Posterior cingulate gyrus (tissue), 11 donors: ENCODE data around the gene ASB13.

Experiments used
- DNase-seq, 10 donors: peaks; one replicate each; pipeline versions ENCODE4 v3.0.0 to v3.0.0-alpha.2; 2020 to 2021; ENCODE audit warnings: mixed read lengths in 3 of 10
- intact Hi-C: fragments of 100-400 bp; cut with DNase I; formaldehyde crosslinking; loops from one replicate; pipeline ENCODE4 v1.15.1; 2023

Gene ASB13

GRCh38 chr10:5627486-5628044 lies 38.8 kb downstream of the ASB13 start:
- intact Hi-C loops = loop anchor here (10.0 kb wide), 1 partner anchor 773 kb away; no protein-coding TSS in a partner anchor

GRCh38 chr10:5625992-5626777 lies 40.2 kb downstream of the ASB13 start:
- intact Hi-C loops = loop anchor here (10.0 kb wide), 1 partner anchor 771 kb away; no protein-coding TSS in a partner anchor
- peak in 2 of 10 donors; percentile 75 for DNase-seq

More at GRCh38 chr10:5627486-5628044, 38.8 kb downstream of the ASB13 start:
- DNase-seq = no peak

GRCh38 chr10:5624701-5625100 lies 41.7 kb downstream of the ASB13 start:
- intact Hi-C loops = loop anchor here (10.0 kb wide), 1 partner anchor 770 kb away; no protein-coding TSS in a partner anchor

GRCh38 chr10:5623081-5623748 lies 43.2 kb downstream of the ASB13 start:
- intact Hi-C loops = loop anchor here (1.0 to 10.0 kb wide), 2 partner anchors 181 to 768 kb away; no protein-coding TSS in a partner anchor
- DNase-seq = peak; percentile 51 to 97 (median 83)

More at GRCh38 chr10:5624701-5625100, 41.7 kb downstream of the ASB13 start:
- DNase-seq = peak in 2 of 10 donors; percentile 52 to 68

- peak in 2 of 10 donors; percentile 8 to 10 for DNase-seq
- intact Hi-C loops = loop anchor here (10.0 kb wide), 1 partner anchor 768 kb away; no protein-coding TSS in a partner anchor
Observed at GRCh38 chr10:5622186-5622960, 44.0 kb downstream of the ASB13 start.

- intact Hi-C loops = loop anchor here (10.0 kb wide), 1 partner anchor 767 kb away; no protein-coding TSS in a partner anchor
Observed at GRCh38 chr10:5621371-5621770, 45.0 kb downstream of the ASB13 start.

GRCh38 chr10:5620966-5621365 lies 45.4 kb downstream of the ASB13 start:
- peak in 2 of 10 donors; percentile 62 to 82 for DNase-seq
- intact Hi-C loops = loop anchor here (10.0 kb wide), 1 partner anchor 766 kb away; no protein-coding TSS in a partner anchor

More at GRCh38 chr10:5621371-5621770, 45.0 kb downstream of the ASB13 start:
- peak in 1 of 10 donors; percentile 22 for DNase-seq

- intact Hi-C loops = loop anchor here (10.0 kb wide), 1 partner anchor 765 kb away; no protein-coding TSS in a partner anchor
- peak in 1 of 10 donors; percentile 68 for DNase-seq
Observed at GRCh38 chr10:5620223-5620721, 46.1 kb downstream of the ASB13 start.

- peak in 1 of 10 donors; percentile 18 for DNase-seq
Observed at GRCh38 chr10:5619362-5620211, 46.8 kb downstream of the ASB13 start.

GRCh38 chr10:5618829-5619228 lies 47.6 kb downstream of the ASB13 start:
- intact Hi-C loops = no loop called here
- DNase-seq = peak in 2 of 10 donors; percentile 67 to 75

More at GRCh38 chr10:5619362-5620211, 46.8 kb downstream of the ASB13 start:
- intact Hi-C loops = loop anchor here (10.0 kb wide), 1 partner anchor 765 kb away; no protein-coding TSS in a partner anchor

- peak in 3 of 10 donors; percentile 11 to 53 (median 17) for DNase-seq
- intact Hi-C loops = no loop called here
Observed at GRCh38 chr10:5618042-5618441, 48.4 kb downstream of the ASB13 start.

- DNase-seq = peak in 3 of 10 donors; percentile 21 to 71 (median 62)
- intact Hi-C loops = no loop called here
Observed at GRCh38 chr10:5617521-5617920, 48.9 kb downstream of the ASB13 start.

GRCh38 chr10:5616836-5617235 lies 49.6 kb downstream of the ASB13 start:
- peak in 3 of 10 donors; percentile 1 to 56 (median 8) for DNase-seq
- intact Hi-C loops = no loop called here

GRCh38 chr10:5616046-5616445 lies 50.3 kb downstream of the ASB13 start:
- peak in 3 of 10 donors; percentile 52 to 75 (median 67) for DNase-seq
- intact Hi-C loops = no loop called here

- peak in 4 of 10 donors; percentile 33 to 80 (median 62) for DNase-seq
- intact Hi-C loops = no loop called here
Observed at GRCh38 chr10:5615316-5615715, 51.1 kb downstream of the ASB13 start.

- intact Hi-C loops = no loop called here
- peak in 3 of 10 donors; percentile 19 to 58 (median 28) for DNase-seq
Observed at GRCh38 chr10:5614155-5614721, 52.2 kb downstream of the ASB13 start.

- DNase-seq = peak in 3 of 10 donors; percentile 33 to 64 (median 53)
- intact Hi-C loops = no loop called here
Observed at GRCh38 chr10:5613481-5614154, 52.8 kb downstream of the ASB13 start.
